K562 (cell line): ENCODE results near the gene KCNG4. TPM values are rescaled to one million over a fixed set of nuclear protein-coding genes. Genes with fewer than 3 reads are reported as not detected.

Experiments used
- BCOR ChIP-seq: fragments of 450-650 bp; IDR thresholded peaks from 2 replicates; pipeline ENCODE4 v1.6.1; 2016
- ELF1 ChIP-seq: fragments of 200-800 bp; sonication (Bioruptor generic); IDR thresholded peaks from 2 replicates; pipeline ENCODE4 v1.6.1; 2016; ENCODE audit warnings: missing genetic modification characterization, missing compliant biosample characterization
- FOXA1 ChIP-seq: fragments of 450-650 bp; IDR thresholded peaks from 2 replicates; pipeline ENCODE4 v1.6.1; 2016; ENCODE audit warnings: mild to moderate bottlenecking, borderline replicate concordance
- FOXK2 ChIP-seq, 2 experiments: fragments of 450-650 bp; IDR thresholded peaks in 1 of 2; conservative IDR thresholded peaks in 1 of 2; 2 replicates each; pipeline ENCODE4 v1.6.1; 2016; ENCODE audit warnings: low read depth in 2 of 2, mild to moderate bottlenecking in 1 of 2
- KLF16 ChIP-seq: IDR thresholded peaks from 2 replicates; pipeline ENCODE4 v1.6.1; 2016; ENCODE audit warnings: antibody characterized with exemption
- MBD2 ChIP-seq: sonication (generic); IDR thresholded peaks from 2 replicates; pipeline ENCODE4 v1.6.1; 2016; ENCODE audit warnings: low read depth, borderline replicate concordance
- MCM5 ChIP-seq: fragments of 450-650 bp; IDR thresholded peaks from 2 replicates; pipeline ENCODE4 v1.6.1; 2016; ENCODE audit warnings: low read depth
- NCOA1 ChIP-seq: fragments of 450-650 bp; IDR thresholded peaks from 2 replicates; pipeline ENCODE4 v1.6.1; 2016; ENCODE audit warnings: low read depth
- RUNX1 ChIP-seq: sonication (generic); IDR thresholded peaks from 2 replicates; pipeline ENCODE4 v1.6.1; 2016; ENCODE audit warnings: antibody characterized with exemption, low read depth
- SMARCA5 ChIP-seq: fragments of 450-650 bp; IDR thresholded peaks from 2 replicates; pipeline ENCODE4 v1.6.1; 2016
- polyA plus RNA-seq, 8 experiments: library from polyadenylated mRNA; depleted of rRNA in 4 of 8; stranded (reverse) in 5 of 8; unstranded in 3 of 8; fragments of >200 nt; fragmentation: Nextera tagmentation in 2 of 8; fragmentation: Illumina TruSeq in 1 of 8; extraction: Ambion mirVana in 2 of 8; extraction: Trizol in 1 of 8; gene quantifications; 2 replicates each; pipeline versions ENCODE4 v1.2.1 to v1.2.3, GENCODE V29; 2011 to 2014; ENCODE audit warnings: inconsistent platforms in 1 of 8, missing spikeins in 1 of 8
- total RNA-seq, 7 experiments: library from RNA; depleted of rRNA in 6 of 7; stranded (reverse); fragments of >200 nt in 6 of 7; fragmentation: Illumina TruSeq in 2 of 7; extraction: Trizol in 2 of 7; gene quantifications; 2 replicates each; pipeline versions ENCODE4 v1.2.1 to v1.2.3, GENCODE V29; 2011 to 2021; ENCODE audit warnings: low replicate concordance in 1 of 7
- TF ChIP-seq, protein P1 (sequence below): fragments of 250-450 bp; sonication (Bioruptor Pico); IDR thresholded peaks from 2 replicates; pipeline ENCODE4 v1.8.0; 2022; ENCODE audit warnings: inconsistent platforms
- TF ChIP-seq, protein P2 (sequence below): fragments of 450-650 bp; IDR thresholded peaks from 2 replicates; pipeline ENCODE4 v1.6.1; 2017; ENCODE audit warnings: antibody characterized with exemption, mild to moderate bottlenecking
- TF ChIP-seq, protein P3 (sequence below): fragments of 450-650 bp; conservative IDR thresholded peaks from 2 replicates; pipeline ENCODE4 v1.6.1; 2016; ENCODE audit warnings: missing genetic modification characterization, low read depth, mild to moderate bottlenecking, control low read depth, missing compliant biosample characterization

Gene KCNG4
- total and polyA plus RNA-seq, 9 of the 15 experiments (the other 6 are each of a cell fraction or from before 2014, with no cell fraction given), result not detected

- no peak for TF ChIP-seq FOXA1
- TF ChIP-seq SMARCA5, result peak; percentile 48; the same call in 1 of the 2 replicates
- TF ChIP-seq, protein P1, sequence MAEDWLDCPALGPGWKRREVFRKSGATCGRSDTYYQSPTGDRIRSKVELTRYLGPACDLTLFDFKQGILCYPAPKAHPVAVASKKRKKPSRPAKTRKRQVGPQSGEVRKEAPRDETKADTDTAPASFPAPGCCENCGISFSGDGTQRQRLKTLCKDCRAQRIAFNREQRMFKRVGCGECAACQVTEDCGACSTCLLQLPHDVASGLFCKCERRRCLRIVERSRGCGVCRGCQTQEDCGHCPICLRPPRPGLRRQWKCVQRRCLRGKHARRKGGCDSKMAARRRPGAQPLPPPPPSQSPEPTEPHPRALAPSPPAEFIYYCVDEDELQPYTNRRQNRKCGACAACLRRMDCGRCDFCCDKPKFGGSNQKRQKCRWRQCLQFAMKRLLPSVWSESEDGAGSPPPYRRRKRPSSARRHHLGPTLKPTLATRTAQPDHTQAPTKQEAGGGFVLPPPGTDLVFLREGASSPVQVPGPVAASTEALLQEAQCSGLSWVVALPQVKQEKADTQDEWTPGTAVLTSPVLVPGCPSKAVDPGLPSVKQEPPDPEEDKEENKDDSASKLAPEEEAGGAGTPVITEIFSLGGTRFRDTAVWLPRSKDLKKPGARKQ (CRISPR knock-in tag), result no peak
- TF ChIP-seq, protein P2, sequence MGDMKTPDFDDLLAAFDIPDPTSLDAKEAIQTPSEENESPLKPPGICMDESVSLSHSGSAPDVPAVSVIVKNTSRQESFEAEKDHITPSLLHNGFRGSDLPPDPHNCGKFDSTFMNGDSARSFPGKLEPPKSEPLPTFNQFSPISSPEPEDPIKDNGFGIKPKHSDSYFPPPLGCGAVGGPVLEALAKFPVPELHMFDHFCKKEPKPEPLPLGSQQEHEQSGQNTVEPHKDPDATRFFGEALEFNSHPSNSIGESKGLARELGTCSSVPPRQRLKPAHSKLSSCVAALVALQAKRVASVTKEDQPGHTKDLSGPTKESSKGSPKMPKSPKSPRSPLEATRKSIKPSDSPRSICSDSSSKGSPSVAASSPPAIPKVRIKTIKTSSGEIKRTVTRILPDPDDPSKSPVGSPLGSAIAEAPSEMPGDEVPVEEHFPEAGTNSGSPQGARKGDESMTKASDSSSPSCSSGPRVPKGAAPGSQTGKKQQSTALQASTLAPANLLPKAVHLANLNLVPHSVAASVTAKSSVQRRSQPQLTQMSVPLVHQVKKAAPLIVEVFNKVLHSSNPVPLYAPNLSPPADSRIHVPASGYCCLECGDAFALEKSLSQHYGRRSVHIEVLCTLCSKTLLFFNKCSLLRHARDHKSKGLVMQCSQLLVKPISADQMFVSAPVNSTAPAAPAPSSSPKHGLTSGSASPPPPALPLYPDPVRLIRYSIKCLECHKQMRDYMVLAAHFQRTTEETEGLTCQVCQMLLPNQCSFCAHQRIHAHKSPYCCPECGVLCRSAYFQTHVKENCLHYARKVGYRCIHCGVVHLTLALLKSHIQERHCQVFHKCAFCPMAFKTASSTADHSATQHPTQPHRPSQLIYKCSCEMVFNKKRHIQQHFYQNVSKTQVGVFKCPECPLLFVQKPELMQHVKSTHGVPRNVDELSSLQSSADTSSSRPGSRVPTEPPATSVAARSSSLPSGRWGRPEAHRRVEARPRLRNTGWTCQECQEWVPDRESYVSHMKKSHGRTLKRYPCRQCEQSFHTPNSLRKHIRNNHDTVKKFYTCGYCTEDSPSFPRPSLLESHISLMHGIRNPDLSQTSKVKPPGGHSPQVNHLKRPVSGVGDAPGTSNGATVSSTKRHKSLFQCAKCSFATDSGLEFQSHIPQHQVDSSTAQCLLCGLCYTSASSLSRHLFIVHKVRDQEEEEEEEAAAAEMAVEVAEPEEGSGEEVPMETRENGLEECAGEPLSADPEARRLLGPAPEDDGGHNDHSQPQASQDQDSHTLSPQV, result no peak
- no peak for TF ChIP-seq KLF16
- TF ChIP-seq NCOA1, result no peak
- TF ChIP-seq, protein P3, sequence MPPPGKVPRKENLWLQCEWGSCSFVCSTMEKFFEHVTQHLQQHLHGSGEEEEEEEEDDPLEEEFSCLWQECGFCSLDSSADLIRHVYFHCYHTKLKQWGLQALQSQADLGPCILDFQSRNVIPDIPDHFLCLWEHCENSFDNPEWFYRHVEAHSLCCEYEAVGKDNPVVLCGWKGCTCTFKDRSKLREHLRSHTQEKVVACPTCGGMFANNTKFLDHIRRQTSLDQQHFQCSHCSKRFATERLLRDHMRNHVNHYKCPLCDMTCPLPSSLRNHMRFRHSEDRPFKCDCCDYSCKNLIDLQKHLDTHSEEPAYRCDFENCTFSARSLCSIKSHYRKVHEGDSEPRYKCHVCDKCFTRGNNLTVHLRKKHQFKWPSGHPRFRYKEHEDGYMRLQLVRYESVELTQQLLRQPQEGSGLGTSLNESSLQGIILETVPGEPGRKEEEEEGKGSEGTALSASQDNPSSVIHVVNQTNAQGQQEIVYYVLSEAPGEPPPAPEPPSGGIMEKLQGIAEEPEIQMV (tag), result no peak
- TF ChIP-seq ELF1, result no peak
- no peak for TF ChIP-seq FOXK2 (conservative IDR thresholded peaks at IDR 0.05 in 1 of 2, IDR thresholded peaks at IDR 0.05 in 1 of 2; ENCODE audit: low read depth in 2 of 2)
- TF ChIP-seq RUNX1, result no peak
- TF ChIP-seq BCOR, result peak; percentile 86
- TF ChIP-seq MCM5, result no peak
- TF ChIP-seq MBD2, result no peak
- TF ChIP-seq, all 486 proteins: peak for 5
These were observed 6.1 kb downstream of the KCNG4 start (continued) for GRCh38 chr16:84233748-84234147.
